K562 (cell line): ENCODE data around the gene LDB1. TPM values are rescaled to one million over a fixed set of nuclear protein-coding genes. Genes with fewer than 3 reads are reported as not detected.

Experiments
- ARID2 ChIP-seq: fragments of 450-650 bp; IDR thresholded peaks from 2 replicates; pipeline ENCODE4 v1.6.1; 2017; ENCODE audit warnings: antibody characterized with exemption, mild to moderate bottlenecking
- BRCA1 ChIP-seq, 2 experiments: fragments of 450-650 bp in 1 of 2; sonication (generic) in 1 of 2; formaldehyde crosslinking in 1 of 2; IDR thresholded peaks; 2 replicates each; pipeline versions ENCODE4 v1.5.0 to v1.6.1; 2017 to 2020; ENCODE audit warnings: mild to moderate bottlenecking in 1 of 2, missing genetic modification reagents in 1 of 2
- CREBBP ChIP-seq: IDR thresholded peaks from one replicate; pipeline ENCODE4 v1.6.1; 2012; ENCODE audit warnings: low read depth, mild to moderate bottlenecking, control low read depth, inconsistent platforms, low read length
- CTCFL ChIP-seq: IDR thresholded peaks from 2 replicates; pipeline ENCODE4 v1.6.1; 2011; ENCODE audit warnings: borderline replicate concordance, low read depth, mild to moderate bottlenecking, moderate library complexity, low read length; ENCODE audit not compliant: insufficient read depth, poor library complexity, severe bottlenecking
- DDX20 ChIP-seq: fragments of 450-650 bp; IDR thresholded peaks from 2 replicates; pipeline ENCODE4 v1.6.1; 2016; ENCODE audit warnings: missing genetic modification characterization, low read depth, mild to moderate bottlenecking, missing compliant biosample characterization, moderate library complexity
- DPF2 ChIP-seq: fragments of 450-650 bp; IDR thresholded peaks from 2 replicates; pipeline ENCODE4 v1.6.1; 2016
- E2F6 ChIP-seq, 2 experiments: IDR thresholded peaks; 2 replicates each; pipeline ENCODE4 v1.6.1; 2011; ENCODE audit warnings: borderline replicate concordance in 1 of 2, control low read depth in 1 of 2, low read depth in 1 of 2, low read length in 1 of 2, mild to moderate bottlenecking in 1 of 2, mixed read lengths in 1 of 2, moderate library complexity in 1 of 2; ENCODE audit not compliant: insufficient read depth in 1 of 2, insufficient read length in 1 of 2, poor library complexity in 1 of 2, severe bottlenecking in 1 of 2; ENCODE audit errors: extremely low read depth in 1 of 2
- ESRRA ChIP-seq: fragments of 450-650 bp; IDR thresholded peaks from 2 replicates; pipeline ENCODE4 v1.6.1; 2014; ENCODE audit warnings: low read depth, mild to moderate bottlenecking, moderate library complexity, borderline replicate concordance
- FOXO4 ChIP-seq: fragments of 450-650 bp; formaldehyde crosslinking; IDR thresholded peaks from 2 replicates; pipeline ENCODE4 v1.4.0; 2020; ENCODE audit warnings: mild to moderate bottlenecking, moderate library complexity
- GABPB1 ChIP-seq: sonication (generic); formaldehyde crosslinking; IDR thresholded peaks from 2 replicates; pipeline ENCODE4 v1.8.0; 2022; ENCODE audit warnings: mild to moderate bottlenecking, missing genetic modification reagents
- GABPB2 ChIP-seq: fragments of 250-450 bp; sonication (Bioruptor Pico); conservative IDR thresholded peaks from 2 replicates; pipeline ENCODE4 v1.5.1; 2021; ENCODE audit warnings: mild to moderate bottlenecking
- HLTF ChIP-seq: fragments of 450-650 bp; IDR thresholded peaks from 2 replicates; pipeline ENCODE4 v1.6.1; 2016
- KAT7 ChIP-seq: sonication (generic); formaldehyde crosslinking; IDR thresholded peaks from 2 replicates; pipeline ENCODE4 v1.8.0; 2022; ENCODE audit warnings: missing genetic modification reagents, mild to moderate bottlenecking, borderline replicate concordance
- MCM7 ChIP-seq, 2 experiments: fragments of 450-650 bp; IDR thresholded peaks; 2 replicates each; pipeline ENCODE4 v1.6.1; 2016 to 2018
- NFE2 ChIP-seq: IDR thresholded peaks from 2 replicates; pipeline ENCODE4 v1.6.1; 2014; ENCODE audit warnings: antibody characterized with exemption, low read depth
- NFIX ChIP-seq: fragments of 250-450 bp; sonication (Bioruptor Pico); IDR thresholded peaks from 2 replicates; pipeline ENCODE4 v1.4.0; 2020; ENCODE audit warnings: low read depth, mild to moderate bottlenecking, moderate library complexity
- SRSF9 ChIP-seq: fragments of 200-400 bp; formaldehyde crosslinking; IDR thresholded peaks from 2 replicates; pipeline ENCODE4 v1.6.1; 2017; ENCODE audit warnings: low read depth, low read length, borderline replicate concordance
- ZBTB49 ChIP-seq: sonication (generic); formaldehyde crosslinking; IDR thresholded peaks from 2 replicates; pipeline ENCODE4 v1.8.0; 2022; ENCODE audit warnings: missing genetic modification reagents, mild to moderate bottlenecking, borderline replicate concordance
- ZNF277 ChIP-seq: fragments of 250-450 bp; sonication (Bioruptor Pico); IDR thresholded peaks from 2 replicates; pipeline ENCODE4 v1.8.0; 2022; ENCODE audit warnings: inconsistent platforms, mild to moderate bottlenecking, moderate library complexity, borderline replicate concordance
- ZNF707 ChIP-seq: fragments of 250-450 bp; sonication (Bioruptor Pico); conservative IDR thresholded peaks from 2 replicates; pipeline ENCODE4 v1.8.0; 2022; ENCODE audit warnings: inconsistent platforms, mild to moderate bottlenecking, moderate library complexity
- ZNF75A ChIP-seq: fragments of 450-650 bp; formaldehyde crosslinking; IDR thresholded peaks from 2 replicates; pipeline ENCODE4 v1.4.0; 2020; ENCODE audit warnings: mild to moderate bottlenecking
- polyA plus RNA-seq, 8 experiments: library from polyadenylated mRNA; depleted of rRNA in 4 of 8; stranded (reverse) in 5 of 8; unstranded in 3 of 8; fragments of >200 nt; fragmentation: Nextera tagmentation in 2 of 8; fragmentation: Illumina TruSeq in 1 of 8; extraction: Ambion mirVana in 2 of 8; extraction: Trizol in 1 of 8; gene quantifications; 2 replicates each; pipeline versions ENCODE4 v1.2.1 to v1.2.3, GENCODE V29; 2011 to 2014; ENCODE audit warnings: inconsistent platforms in 1 of 8, missing spikeins in 1 of 8
- total RNA-seq, 7 experiments: library from RNA; depleted of rRNA in 6 of 7; stranded (reverse); fragments of >200 nt in 6 of 7; fragmentation: Illumina TruSeq in 2 of 7; extraction: Trizol in 2 of 7; gene quantifications; 2 replicates each; pipeline versions ENCODE4 v1.2.1 to v1.2.3, GENCODE V29; 2011 to 2021; ENCODE audit warnings: low replicate concordance in 1 of 7

The LDB1 gene
- total and polyA plus RNA-seq, 9 of the 15 experiments (the other 6 are each of a cell fraction or from before 2014, with no cell fraction given), result 1.9 to 137 (median 105) TPM

GRCh38 chr10:102152545-102152890 lies 32.4 kb upstream of the LDB1 start (continued):
- TF ChIP-seq GABPB2 (CRISPR knock-in tag), result no peak
- no peak for TF ChIP-seq CREBBP
- no peak for TF ChIP-seq FOXO4 (CRISPR knock-in tag)
- no peak for TF ChIP-seq KAT7 (CRISPR knock-in tag)
- TF ChIP-seq HLTF, result no peak
- TF ChIP-seq E2F6 (IDR thresholded peaks at IDR 0.05; ENCODE audit: borderline replicate concordance in 1 of 2, extremely low read depth in 1 of 2, insufficient read depth in 1 of 2, insufficient read length in 1 of 2, low read depth in 1 of 2, low read length in 1 of 2, poor library complexity in 1 of 2, severe bottlenecking in 1 of 2), result peak; percentile 30 to 54
- TF ChIP-seq NFIX (CRISPR knock-in tag), result no peak
- no peak for TF ChIP-seq NFE2
- TF ChIP-seq CTCFL, result no peak
- TF ChIP-seq DDX20 (tag), result no peak
- no peak for TF ChIP-seq ZBTB49
- TF ChIP-seq ESRRA, result no peak
- no peak for TF ChIP-seq MCM7 (IDR thresholded peaks at IDR 0.05)
- no peak for TF ChIP-seq BRCA1 (IDR thresholded peaks at IDR 0.05)
- no peak for TF ChIP-seq BRCA1 (CRISPR knock-in tag; IDR thresholded peaks at IDR 0.05)
- no peak for TF ChIP-seq GABPB1 (CRISPR knock-in tag)
- no peak for TF ChIP-seq ZNF277 (CRISPR knock-in tag)
- TF ChIP-seq SRSF9, result no peak
- no peak for TF ChIP-seq DPF2
- no peak for TF ChIP-seq ZNF75A (CRISPR knock-in tag)
- TF ChIP-seq ARID2, result no peak
- TF ChIP-seq ZNF707 (CRISPR knock-in tag), result no peak
